Measurements from ENCODE around the gene TNRC18.
"Not testable (repeated sequence)": the region's sequence is repeated elsewhere in the genome, so short reads cannot be mapped to it uniquely, and the experiment has no call there.

DNA sequence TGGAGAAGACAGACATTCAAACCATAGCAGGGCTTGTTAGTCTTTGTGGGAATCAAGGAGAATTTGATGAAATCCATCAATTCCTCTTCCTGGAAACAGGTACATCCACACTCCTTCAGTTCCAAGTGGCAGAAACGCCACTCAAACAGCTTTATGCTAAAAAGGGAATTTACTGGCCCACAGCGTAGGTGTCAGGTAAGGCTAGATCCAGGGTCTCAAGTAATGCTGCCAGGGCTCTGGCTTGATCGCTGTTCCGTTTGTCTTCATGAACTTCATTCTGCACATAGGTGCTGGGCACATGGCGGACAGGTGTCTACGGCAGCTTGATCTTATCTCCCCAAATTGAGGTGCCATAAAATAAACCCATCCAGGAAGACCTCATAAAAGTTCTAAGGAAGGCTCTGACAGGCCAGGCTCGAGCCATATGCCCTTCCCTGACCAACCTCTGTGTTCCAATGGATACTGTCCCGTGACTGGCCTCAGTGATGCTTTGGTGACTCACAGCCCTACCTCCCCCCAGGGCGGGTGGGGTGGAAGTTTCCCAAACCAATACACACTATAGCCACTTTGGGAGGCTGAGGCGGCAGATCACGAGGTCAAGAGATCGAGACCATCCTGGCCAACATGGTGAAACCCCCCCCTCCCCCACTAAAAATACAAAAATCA is 153.5 kb downstream of the TNRC18 start:
- TF ChIP-seq CTCF (conservative IDR thresholded peaks at IDR 0.05); EZH2 (IDR thresholded peaks at IDR 0.05; ENCODE audit: low read depth): not testable (repeated sequence)
